Smooth muscle cell (in vitro differentiated cells): Measurements from ENCODE around the gene LDLRAD4. TPM values are rescaled to one million over a fixed set of nuclear protein-coding genes. Genes with fewer than 3 reads are reported as not detected.

Source experiments
- DNase-seq: peaks from one replicate; lab custom pipeline; 2025; ENCODE audit not compliant: unreplicated experiment; lab: John Stamatoyannopoulos, UW
- H2AFZ ChIP-seq: fragments of 200-600 bp; sonication (generic); 2 replicates; pipeline ENCODE4 v1.6.0; 2016; ENCODE audit warnings: antibody characterized with exemption, low read depth, mild to moderate bottlenecking
- H3F3A ChIP-seq: fragments of 200-600 bp; sonication (generic); 2 replicates; pipeline ENCODE4 v1.6.0; 2017; ENCODE audit warnings: antibody characterized with exemption, low read depth
- H3K27ac ChIP-seq: fragments of 200-600 bp; sonication (generic); 2 replicates; pipeline ENCODE4 v1.5.1; 2016; ENCODE audit warnings: low read depth, mild to moderate bottlenecking
- H3K27me3 ChIP-seq: fragments of 200-600 bp; sonication (generic); 2 replicates; pipeline ENCODE4 v1.6.1; 2016; ENCODE audit warnings: low read depth, mild to moderate bottlenecking
- H3K36me3 ChIP-seq: fragments of 200-600 bp; sonication (generic); 2 replicates; pipeline ENCODE4 v1.5.1; 2016; ENCODE audit warnings: low read depth
- H3K4me1 ChIP-seq: fragments of 200-600 bp; sonication (generic); 2 replicates; pipeline ENCODE4 v1.5.1; 2016; ENCODE audit warnings: low read depth
- H3K4me2 ChIP-seq: fragments of 200-600 bp; sonication (generic); 2 replicates; pipeline ENCODE4 v1.6.0; 2016; ENCODE audit warnings: mild to moderate bottlenecking
- H3K4me3 ChIP-seq: fragments of 200-600 bp; sonication (generic); 2 replicates; pipeline ENCODE4 v1.5.1; 2016; ENCODE audit warnings: mild to moderate bottlenecking
- H3K79me2 ChIP-seq: fragments of 200-600 bp; sonication (generic); 2 replicates; pipeline ENCODE4 v1.6.0; 2016; ENCODE audit warnings: low read depth, mild to moderate bottlenecking
- H3K9ac ChIP-seq: fragments of 200-600 bp; sonication (generic); 2 replicates; pipeline ENCODE4 v1.6.0; 2016; ENCODE audit warnings: low read depth
- H3K9me3 ChIP-seq: fragments of 200-600 bp; sonication (generic); replicated peaks from 2 replicates; pipeline ENCODE4 v1.5.1; 2016; ENCODE audit warnings: low read depth
- H4K20me1 ChIP-seq: fragments of 200-600 bp; sonication (generic); 2 replicates; pipeline ENCODE4 v1.6.0; 2016; ENCODE audit warnings: low read depth
- WGBS: methylation state at CpG from one replicate; pipeline ENCODE4 v1.1.7; 2016; ENCODE audit warnings: low lambda C conversion rate; 5-methylcytosine and 5-hydroxymethylcytosine counted together
- polyA plus RNA-seq: library from polyadenylated mRNA; unstranded; fragments of >200 nt; fragmentation: Nextera tagmentation; extraction: Ambion mirVana; gene quantifications from 2 replicates; pipeline ENCODE4 v1.2.1, GENCODE V29; 2016
- total RNA-seq: library from RNA; depleted of rRNA; stranded (reverse); fragments of >200 nt; gene quantifications from 2 replicates; pipeline ENCODE4 v1.2.3, GENCODE V29; 2014
- TF ChIP-seq, protein P1 (sequence below): fragments of 200-600 bp; sonication (generic); IDR thresholded peaks from 2 replicates; pipeline ENCODE4 v1.5.1; 2017; ENCODE audit warnings: borderline replicate concordance, mild to moderate bottlenecking, antibody characterized with exemption; ENCODE audit not compliant: insufficient read depth, poor library complexity, severe bottlenecking

Gene LDLRAD4
- total and polyA plus RNA-seq, 2 experiments from 2014 or later: 36.2 to 48.3 TPM

DNA sequence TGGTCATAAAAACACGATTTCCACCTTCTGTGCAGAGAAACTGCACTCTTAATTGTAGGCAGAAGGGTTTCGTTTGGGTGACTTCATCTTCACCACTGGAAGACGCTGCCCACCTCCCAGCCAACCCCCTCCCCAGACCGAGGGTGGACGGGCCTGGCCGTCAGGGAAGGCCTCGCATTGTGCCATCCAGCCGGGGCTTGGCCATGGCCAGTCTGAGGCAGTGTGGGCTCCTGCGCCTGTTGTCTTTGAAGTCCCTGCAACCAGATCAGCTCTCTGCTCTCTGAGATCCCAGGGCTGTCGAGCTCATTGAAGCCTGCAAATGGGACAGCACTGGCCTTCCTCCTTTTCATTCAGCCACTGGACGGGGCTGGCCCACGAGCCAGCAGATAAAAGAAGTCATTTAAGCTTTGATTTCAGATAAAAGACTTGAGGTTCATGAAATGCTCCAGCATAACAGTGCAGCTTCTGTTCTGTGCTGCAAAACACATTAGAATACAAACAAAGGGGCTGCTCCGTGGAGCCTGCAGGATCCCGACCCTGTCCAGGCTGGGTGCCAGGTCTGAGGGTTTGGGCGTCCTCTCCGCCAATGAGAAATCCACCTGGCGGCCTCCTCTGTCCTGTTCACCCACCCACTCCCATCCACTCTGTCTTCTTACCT is 253.5 kb downstream of the LDLRAD4 start:
- 37% methylated on average over 17 of the region's 17 CpGs for WGBS
- no peaks in the 10 kb centered on the region for H3K27me3 ChIP-seq
- peaks cover 4% of the 10 kb centered on the region for H4K20me1 ChIP-seq
- H2AFZ ChIP-seq: no peak overlapping the region
- peaks cover 18% of the 10 kb centered on the region for H3K4me1 ChIP-seq
- no peak overlapping the region for H3K9ac ChIP-seq
- no peak overlapping the region for H3K4me3 ChIP-seq
- H3K36me3 ChIP-seq: no peaks in the 10 kb centered on the region
- DNase-seq: no peak
- H3F3A ChIP-seq: peaks cover 8% of the 10 kb centered on the region
- H3K9me3 ChIP-seq: no peaks in the 10 kb centered on the region
- TF ChIP-seq, protein P1, sequence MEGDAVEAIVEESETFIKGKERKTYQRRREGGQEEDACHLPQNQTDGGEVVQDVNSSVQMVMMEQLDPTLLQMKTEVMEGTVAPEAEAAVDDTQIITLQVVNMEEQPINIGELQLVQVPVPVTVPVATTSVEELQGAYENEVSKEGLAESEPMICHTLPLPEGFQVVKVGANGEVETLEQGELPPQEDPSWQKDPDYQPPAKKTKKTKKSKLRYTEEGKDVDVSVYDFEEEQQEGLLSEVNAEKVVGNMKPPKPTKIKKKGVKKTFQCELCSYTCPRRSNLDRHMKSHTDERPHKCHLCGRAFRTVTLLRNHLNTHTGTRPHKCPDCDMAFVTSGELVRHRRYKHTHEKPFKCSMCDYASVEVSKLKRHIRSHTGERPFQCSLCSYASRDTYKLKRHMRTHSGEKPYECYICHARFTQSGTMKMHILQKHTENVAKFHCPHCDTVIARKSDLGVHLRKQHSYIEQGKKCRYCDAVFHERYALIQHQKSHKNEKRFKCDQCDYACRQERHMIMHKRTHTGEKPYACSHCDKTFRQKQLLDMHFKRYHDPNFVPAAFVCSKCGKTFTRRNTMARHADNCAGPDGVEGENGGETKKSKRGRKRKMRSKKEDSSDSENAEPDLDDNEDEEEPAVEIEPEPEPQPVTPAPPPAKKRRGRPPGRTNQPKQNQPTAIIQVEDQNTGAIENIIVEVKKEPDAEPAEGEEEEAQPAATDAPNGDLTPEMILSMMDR: no peak
- H3K79me2 ChIP-seq: peaks cover 15% of the 10 kb centered on the region
- H3K27ac ChIP-seq: peak overlapping the region; percentile 30
- peak overlapping the region; percentile 53 for H3K4me2 ChIP-seq

DNA sequence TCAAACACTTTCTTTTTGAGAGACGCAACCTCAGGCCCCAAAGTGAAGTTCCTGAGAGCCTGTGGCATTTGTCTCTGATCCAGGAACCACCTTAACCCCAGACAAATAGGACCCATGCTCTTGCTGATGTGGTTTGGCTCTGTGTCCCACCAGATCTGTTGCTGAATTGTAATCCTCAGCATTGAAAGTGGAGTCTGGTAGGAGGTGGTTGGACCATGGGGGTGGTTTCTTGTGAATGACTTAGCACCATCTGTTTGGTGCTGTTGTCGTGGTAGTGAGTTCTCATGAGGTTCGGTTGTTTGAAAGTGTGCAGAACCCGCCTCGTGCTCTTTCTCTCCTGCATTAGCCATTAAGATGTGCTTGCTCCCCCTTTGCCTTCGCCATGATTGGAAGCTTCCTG is 255.2 kb downstream of the LDLRAD4 start:
- no peaks in the 10 kb centered on the region for H3K36me3 ChIP-seq
- TF ChIP-seq, protein P1: no peak
- peaks cover 15% of the 10 kb centered on the region for H3K79me2 ChIP-seq
- no peak overlapping the region for H3K4me2 ChIP-seq
- H3K9me3 ChIP-seq: no peaks in the 10 kb centered on the region
- 93% methylated on average over 6 of the region's 6 CpGs for WGBS
- peaks cover 18% of the 10 kb centered on the region for H3K4me1 ChIP-seq
- no peak overlapping the region for H2AFZ ChIP-seq
- H3F3A ChIP-seq: peaks cover 8% of the 10 kb centered on the region
- peaks cover 4% of the 10 kb centered on the region for H4K20me1 ChIP-seq
- DNase-seq: no peak
- no peak overlapping the region for H3K4me3 ChIP-seq
- H3K27ac ChIP-seq: peak overlapping the region; percentile 77
- H3K27me3 ChIP-seq: no peaks in the 10 kb centered on the region
- H3K9ac ChIP-seq: no peak overlapping the region

DNA sequence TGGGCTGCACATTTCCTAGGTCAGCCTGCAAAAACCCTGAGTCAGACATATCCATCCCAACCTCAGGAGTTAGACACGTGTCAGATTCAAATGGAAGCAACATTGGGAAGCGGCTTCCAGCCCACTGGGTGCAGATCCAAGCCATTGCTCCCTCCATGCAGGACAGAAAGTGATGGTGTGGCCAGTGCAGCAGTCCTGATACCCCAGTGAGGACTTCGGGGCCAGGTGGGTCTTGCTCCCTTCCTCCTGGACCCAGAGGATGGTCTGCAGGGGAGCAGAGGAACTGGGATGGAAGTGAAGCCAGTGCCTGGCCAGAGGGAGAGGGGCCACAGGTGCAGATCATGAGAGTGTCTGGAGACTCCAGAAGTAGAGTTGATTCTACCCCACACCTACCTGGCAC is 255.8 kb downstream of the LDLRAD4 start:
- Histone ChIP-seq H3K9me3 (no peaks in the 10 kb centered on the region), H3K9ac (peak overlapping the region; percentile 15), H2AFZ (no peak overlapping the region), H3F3A (peaks cover 8% of the 10 kb centered on the region), H4K20me1 (peaks cover 4% of the 10 kb centered on the region), H3K79me2 (peaks cover 10% of the 10 kb centered on the region), H3K4me3 (no peak overlapping the region), H3K27me3 (no peaks in the 10 kb centered on the region), H3K4me1 (peaks cover 18% of the 10 kb centered on the region), H3K36me3 (no peaks in the 10 kb centered on the region), H3K4me2 (peak overlapping the region; percentile 35), H3K27ac (peak overlapping the region; percentile 77)
- TF ChIP-seq, protein P1: no peak
- no peak for DNase-seq
- 78% methylated on average over 3 of the region's 3 CpGs for WGBS
